GM23338 (cell line): ENCODE results near the gene DZIP1. TPM values are rescaled to one million over a fixed set of nuclear protein-coding genes. Genes with fewer than 3 reads are reported as not detected.

Experiments
- ATAC-seq: fragments of 200-7000 bp; cut with Tn5 transposase; 3 replicates; pipeline ENCODE4 v1.9.1; 2020
- DNase-seq: peaks from one replicate; pipeline ENCODE4 v3.0.0-alpha.2; 2015; ENCODE audit warnings: low spot score
- H2AFZ ChIP-seq: fragments of 200-600 bp; sonication (generic); 2 replicates; pipeline ENCODE4 v1.8.0; 2016; ENCODE audit warnings: antibody characterized with exemption, mild to moderate bottlenecking, moderate library complexity
- H3F3A ChIP-seq: fragments of 200-600 bp; sonication (generic); replicated peaks from 2 replicates; pipeline ENCODE4 v1.8.0; 2017; ENCODE audit warnings: antibody characterized with exemption, mixed run types, low read depth
- H3K27ac ChIP-seq: fragments of 200-600 bp; sonication (generic); 2 replicates; pipeline ENCODE4 v1.6.1; 2016; ENCODE audit warnings: low read depth
- H3K27me3 ChIP-seq: fragments of 200-600 bp; sonication (generic); 2 replicates; pipeline ENCODE4 v1.8.0; 2016; ENCODE audit warnings: mild to moderate bottlenecking, mixed run types, moderate library complexity; ENCODE audit not compliant: insufficient read depth
- H3K36me3 ChIP-seq: fragments of 200-600 bp; sonication (generic); 2 replicates; pipeline ENCODE4 v1.8.0; 2016; ENCODE audit warnings: mild to moderate bottlenecking; ENCODE audit not compliant: insufficient read depth
- H3K4me1 ChIP-seq: fragments of 200-600 bp; sonication (generic); 2 replicates; pipeline ENCODE4 v1.8.0; 2016; ENCODE audit warnings: mild to moderate bottlenecking, moderate library complexity; ENCODE audit not compliant: insufficient read depth
- H3K4me2 ChIP-seq: fragments of 200-600 bp; sonication (generic); 2 replicates; pipeline ENCODE4 v1.7.1; 2017; ENCODE audit warnings: mixed run types
- H3K4me3 ChIP-seq: fragments of 200-600 bp; sonication (generic); 2 replicates; pipeline ENCODE4 v1.6.1; 2016; ENCODE audit warnings: mixed run types
- H3K79me2 ChIP-seq: fragments of 200-600 bp; sonication (generic); replicated peaks from 2 replicates; pipeline ENCODE4 v1.8.0; 2017; ENCODE audit warnings: mild to moderate bottlenecking; ENCODE audit not compliant: insufficient read depth
- H3K9me2 ChIP-seq: fragments of 200-600 bp; sonication (generic); 2 replicates; pipeline ENCODE4 v1.8.0; 2017; ENCODE audit not compliant: insufficient read depth
- H4K20me1 ChIP-seq: fragments of 200-600 bp; sonication (generic); replicated peaks from 2 replicates; pipeline ENCODE4 v1.8.0; 2017; ENCODE audit warnings: mild to moderate bottlenecking; ENCODE audit not compliant: insufficient read depth
- H3K27ac Mint-ChIP-seq: 2 replicates; pipeline ENCODE4 v1.8.0; 2020; ENCODE audit warnings: inconsistent platforms, mild to moderate bottlenecking, moderate library complexity, mixed read lengths
- H3K27me3 Mint-ChIP-seq: 3 replicates; pipeline ENCODE4 v1.8.0; 2022; ENCODE audit warnings: low read depth, mild to moderate bottlenecking, moderate library complexity, mixed read lengths, inconsistent platforms; ENCODE audit not compliant: insufficient read depth, poor library complexity
- H3K36me3 Mint-ChIP-seq: 3 replicates; pipeline ENCODE4 v1.8.0; 2021; ENCODE audit warnings: low read depth, mild to moderate bottlenecking, inconsistent platforms, moderate library complexity, mixed read lengths
- H3K4me1 Mint-ChIP-seq: 3 replicates; pipeline ENCODE4 v1.8.0; 2020; ENCODE audit warnings: mild to moderate bottlenecking, inconsistent platforms, mixed read lengths
- H3K4me3 Mint-ChIP-seq: 3 replicates; pipeline ENCODE4 v1.8.0; 2021; ENCODE audit warnings: moderate library complexity, mild to moderate bottlenecking, inconsistent platforms, mixed read lengths
- H3K9me3 Mint-ChIP-seq: 3 replicates; pipeline ENCODE4 v1.8.0; 2020; ENCODE audit warnings: moderate library complexity, mild to moderate bottlenecking, inconsistent platforms, mixed read lengths
- CREB1 ChIP-seq: fragments of 250-450 bp; sonication (Bioruptor Pico); IDR thresholded peaks from 2 replicates; pipeline ENCODE4 v1.5.0; 2020; ENCODE audit warnings: low read depth, mild to moderate bottlenecking, moderate library complexity
- EZH2phosphoT487 ChIP-seq: fragments of 200-600 bp; sonication (generic); IDR thresholded peaks from one replicate; pipeline ENCODE4 v1.8.1; 2018; ENCODE audit warnings: antibody characterized with exemption; ENCODE audit not compliant: unreplicated experiment
- JUNB ChIP-seq: IDR thresholded peaks from one replicate; pipeline ENCODE4 v1.6.1; 2016; ENCODE audit warnings: antibody characterized with exemption; ENCODE audit not compliant: unreplicated experiment
- NANOG ChIP-seq: IDR thresholded peaks from 2 replicates; pipeline ENCODE4 v1.6.1; 2016; ENCODE audit warnings: antibody characterized with exemption, borderline replicate concordance
- STAT1 ChIP-seq: IDR thresholded peaks from one replicate; pipeline ENCODE4 v1.6.1; 2016; ENCODE audit warnings: antibody characterized with exemption; ENCODE audit not compliant: unreplicated experiment
- ZNF114 ChIP-seq: fragments of 250-450 bp; sonication (Bioruptor Pico); IDR thresholded peaks from 2 replicates; pipeline ENCODE4 v1.5.0; 2020; ENCODE audit warnings: mild to moderate bottlenecking, moderate library complexity
- polyA plus RNA-seq: library from polyadenylated mRNA; unstranded; fragments of >200 nt; fragmentation: Nextera tagmentation; extraction: Ambion mirVana; gene quantifications from 2 replicates; pipeline ENCODE4 v1.2.1, GENCODE V29; 2016
- total RNA-seq: library from RNA; depleted of rRNA; stranded (reverse); fragments of >200 nt; shearing (Covaris generic); gene quantifications from 2 replicates; pipeline ENCODE4 v1.2.3, GENCODE V29; 2014
- TF ChIP-seq, protein P1 (sequence below): fragments of 250-450 bp; sonication (Bioruptor Pico); IDR thresholded peaks from 2 replicates; pipeline ENCODE4 v1.5.0; 2020; ENCODE audit warnings: mild to moderate bottlenecking, moderate library complexity
- TF ChIP-seq, protein P2 (sequence below): IDR thresholded peaks from 2 replicates; pipeline ENCODE4 v1.6.1; 2016; ENCODE audit warnings: antibody characterized with exemption
- TF ChIP-seq, protein P3 (sequence below): IDR thresholded peaks from one replicate; pipeline ENCODE4 v1.6.1; 2018; ENCODE audit warnings: antibody characterized with exemption; ENCODE audit not compliant: unreplicated experiment

DZIP1 gene
- total and polyA plus RNA-seq, 2 experiments from 2014 or later, result 10.6 to 24.2 TPM

DNA sequence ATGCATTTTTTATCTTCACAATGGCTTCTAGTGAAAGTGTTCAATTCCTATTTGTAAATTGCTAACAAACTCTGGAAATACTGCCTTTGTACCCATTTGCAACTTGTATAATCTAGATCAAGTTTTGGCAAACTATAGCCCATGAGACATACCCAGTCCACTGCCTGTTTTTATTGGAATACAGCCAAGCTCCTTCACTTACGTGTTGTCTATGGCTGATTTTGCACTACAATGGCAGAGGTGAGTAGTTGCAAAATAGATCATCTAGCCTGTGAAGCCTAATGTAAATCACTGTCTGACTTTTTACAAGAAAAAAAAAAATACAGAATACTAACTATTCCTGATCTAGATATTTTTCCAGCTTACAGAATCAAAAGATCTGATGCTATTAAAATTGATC is 37.1 kb downstream of the DZIP1 start:
- Histone ChIP-seq H3K27me3 (no peaks in the 10 kb centered on the region), H3K4me3 (no peak overlapping the region), H3K36me3 (no peaks in the 10 kb centered on the region), H3K4me1 (no peaks in the 10 kb centered on the region), H4K20me1 (no peaks in the 10 kb centered on the region; the same call in 1 of the 2 replicates), H3K9me2 (no peaks in the 10 kb centered on the region), H3K27ac (no peak overlapping the region), H3F3A (no peaks in the 10 kb centered on the region), H3K79me2 (no peaks in the 10 kb centered on the region), H3K4me2 (no peak overlapping the region), H2AFZ (no peak overlapping the region)
- TF ChIP-seq, protein P1, sequence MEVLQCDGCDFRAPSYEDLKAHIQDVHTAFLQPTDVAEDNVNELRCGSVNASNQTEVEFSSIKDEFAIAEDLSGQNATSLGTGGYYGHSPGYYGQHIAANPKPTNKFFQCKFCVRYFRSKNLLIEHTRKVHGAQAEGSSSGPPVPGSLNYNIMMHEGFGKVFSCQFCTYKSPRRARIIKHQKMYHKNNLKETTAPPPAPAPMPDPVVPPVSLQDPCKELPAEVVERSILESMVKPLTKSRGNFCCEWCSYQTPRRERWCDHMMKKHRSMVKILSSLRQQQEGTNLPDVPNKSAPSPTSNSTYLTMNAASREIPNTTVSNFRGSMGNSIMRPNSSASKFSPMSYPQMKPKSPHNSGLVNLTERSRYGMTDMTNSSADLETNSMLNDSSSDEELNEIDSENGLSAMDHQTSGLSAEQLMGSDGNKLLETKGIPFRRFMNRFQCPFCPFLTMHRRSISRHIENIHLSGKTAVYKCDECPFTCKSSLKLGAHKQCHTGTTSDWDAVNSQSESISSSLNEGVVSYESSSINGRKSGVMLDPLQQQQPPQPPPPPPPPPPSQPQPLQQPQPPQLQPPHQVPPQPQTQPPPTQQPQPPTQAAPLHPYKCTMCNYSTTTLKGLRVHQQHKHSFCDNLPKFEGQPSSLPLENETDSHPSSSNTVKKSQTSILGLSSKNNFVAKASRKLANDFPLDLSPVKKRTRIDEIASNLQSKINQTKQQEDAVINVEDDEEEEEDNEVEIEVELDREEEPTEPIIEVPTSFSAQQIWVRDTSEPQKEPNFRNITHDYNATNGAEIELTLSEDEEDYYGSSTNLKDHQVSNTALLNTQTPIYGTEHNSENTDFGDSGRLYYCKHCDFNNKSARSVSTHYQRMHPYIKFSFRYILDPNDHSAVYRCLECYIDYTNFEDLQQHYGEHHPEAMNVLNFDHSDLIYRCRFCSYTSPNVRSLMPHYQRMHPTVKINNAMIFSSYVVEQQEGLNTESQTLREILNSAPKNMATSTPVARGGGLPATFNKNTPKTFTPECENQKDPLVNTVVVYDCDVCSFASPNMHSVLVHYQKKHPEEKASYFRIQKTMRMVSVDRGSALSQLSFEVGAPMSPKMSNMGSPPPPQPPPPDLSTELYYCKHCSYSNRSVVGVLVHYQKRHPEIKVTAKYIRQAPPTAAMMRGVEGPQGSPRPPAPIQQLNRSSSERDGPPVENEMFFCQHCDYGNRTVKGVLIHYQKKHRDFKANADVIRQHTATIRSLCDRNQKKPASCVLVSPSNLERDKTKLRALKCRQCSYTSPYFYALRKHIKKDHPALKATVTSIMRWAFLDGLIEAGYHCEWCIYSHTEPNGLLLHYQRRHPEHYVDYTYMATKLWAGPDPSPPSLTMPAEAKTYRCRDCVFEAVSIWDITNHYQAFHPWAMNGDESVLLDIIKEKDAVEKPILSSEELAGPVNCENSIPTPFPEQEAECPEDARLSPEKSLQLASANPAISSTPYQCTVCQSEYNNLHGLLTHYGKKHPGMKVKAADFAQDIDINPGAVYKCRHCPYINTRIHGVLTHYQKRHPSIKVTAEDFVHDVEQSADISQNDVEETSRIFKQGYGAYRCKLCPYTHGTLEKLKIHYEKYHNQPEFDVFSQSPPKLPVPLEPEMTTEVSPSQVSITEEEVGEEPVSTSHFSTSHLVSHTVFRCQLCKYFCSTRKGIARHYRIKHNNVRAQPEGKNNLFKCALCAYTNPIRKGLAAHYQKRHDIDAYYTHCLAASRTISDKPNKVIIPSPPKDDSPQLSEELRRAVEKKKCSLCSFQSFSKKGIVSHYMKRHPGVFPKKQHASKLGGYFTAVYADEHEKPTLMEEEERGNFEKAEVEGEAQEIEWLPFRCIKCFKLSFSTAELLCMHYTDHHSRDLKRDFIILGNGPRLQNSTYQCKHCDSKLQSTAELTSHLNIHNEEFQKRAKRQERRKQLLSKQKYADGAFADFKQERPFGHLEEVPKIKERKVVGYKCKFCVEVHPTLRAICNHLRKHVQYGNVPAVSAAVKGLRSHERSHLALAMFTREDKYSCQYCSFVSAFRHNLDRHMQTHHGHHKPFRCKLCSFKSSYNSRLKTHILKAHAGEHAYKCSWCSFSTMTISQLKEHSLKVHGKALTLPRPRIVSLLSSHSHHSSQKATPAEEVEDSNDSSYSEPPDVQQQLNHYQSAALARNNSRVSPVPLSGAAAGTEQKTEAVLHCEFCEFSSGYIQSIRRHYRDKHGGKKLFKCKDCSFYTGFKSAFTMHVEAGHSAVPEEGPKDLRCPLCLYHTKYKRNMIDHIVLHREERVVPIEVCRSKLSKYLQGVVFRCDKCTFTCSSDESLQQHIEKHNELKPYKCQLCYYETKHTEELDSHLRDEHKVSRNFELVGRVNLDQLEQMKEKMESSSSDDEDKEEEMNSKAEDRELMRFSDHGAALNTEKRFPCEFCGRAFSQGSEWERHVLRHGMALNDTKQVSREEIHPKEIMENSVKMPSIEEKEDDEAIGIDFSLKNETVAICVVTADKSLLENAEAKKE (CRISPR knock-in tag), result no peak
- TF ChIP-seq ZNF114 (no peak), EZH2phosphoT487 (no peak), JUNB (no peak), NANOG (no peak), CREB1 (no peak), STAT1 (no peak)
- TF ChIP-seq, protein P2, sequence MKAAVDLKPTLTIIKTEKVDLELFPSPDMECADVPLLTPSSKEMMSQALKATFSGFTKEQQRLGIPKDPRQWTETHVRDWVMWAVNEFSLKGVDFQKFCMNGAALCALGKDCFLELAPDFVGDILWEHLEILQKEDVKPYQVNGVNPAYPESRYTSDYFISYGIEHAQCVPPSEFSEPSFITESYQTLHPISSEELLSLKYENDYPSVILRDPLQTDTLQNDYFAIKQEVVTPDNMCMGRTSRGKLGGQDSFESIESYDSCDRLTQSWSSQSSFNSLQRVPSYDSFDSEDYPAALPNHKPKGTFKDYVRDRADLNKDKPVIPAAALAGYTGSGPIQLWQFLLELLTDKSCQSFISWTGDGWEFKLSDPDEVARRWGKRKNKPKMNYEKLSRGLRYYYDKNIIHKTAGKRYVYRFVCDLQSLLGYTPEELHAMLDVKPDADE, result no peak
- TF ChIP-seq, protein P3, sequence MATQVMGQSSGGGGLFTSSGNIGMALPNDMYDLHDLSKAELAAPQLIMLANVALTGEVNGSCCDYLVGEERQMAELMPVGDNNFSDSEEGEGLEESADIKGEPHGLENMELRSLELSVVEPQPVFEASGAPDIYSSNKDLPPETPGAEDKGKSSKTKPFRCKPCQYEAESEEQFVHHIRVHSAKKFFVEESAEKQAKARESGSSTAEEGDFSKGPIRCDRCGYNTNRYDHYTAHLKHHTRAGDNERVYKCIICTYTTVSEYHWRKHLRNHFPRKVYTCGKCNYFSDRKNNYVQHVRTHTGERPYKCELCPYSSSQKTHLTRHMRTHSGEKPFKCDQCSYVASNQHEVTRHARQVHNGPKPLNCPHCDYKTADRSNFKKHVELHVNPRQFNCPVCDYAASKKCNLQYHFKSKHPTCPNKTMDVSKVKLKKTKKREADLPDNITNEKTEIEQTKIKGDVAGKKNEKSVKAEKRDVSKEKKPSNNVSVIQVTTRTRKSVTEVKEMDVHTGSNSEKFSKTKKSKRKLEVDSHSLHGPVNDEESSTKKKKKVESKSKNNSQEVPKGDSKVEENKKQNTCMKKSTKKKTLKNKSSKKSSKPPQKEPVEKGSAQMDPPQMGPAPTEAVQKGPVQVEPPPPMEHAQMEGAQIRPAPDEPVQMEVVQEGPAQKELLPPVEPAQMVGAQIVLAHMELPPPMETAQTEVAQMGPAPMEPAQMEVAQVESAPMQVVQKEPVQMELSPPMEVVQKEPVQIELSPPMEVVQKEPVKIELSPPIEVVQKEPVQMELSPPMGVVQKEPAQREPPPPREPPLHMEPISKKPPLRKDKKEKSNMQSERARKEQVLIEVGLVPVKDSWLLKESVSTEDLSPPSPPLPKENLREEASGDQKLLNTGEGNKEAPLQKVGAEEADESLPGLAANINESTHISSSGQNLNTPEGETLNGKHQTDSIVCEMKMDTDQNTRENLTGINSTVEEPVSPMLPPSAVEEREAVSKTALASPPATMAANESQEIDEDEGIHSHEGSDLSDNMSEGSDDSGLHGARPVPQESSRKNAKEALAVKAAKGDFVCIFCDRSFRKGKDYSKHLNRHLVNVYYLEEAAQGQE, result no peak
- no peak for ATAC-seq
- no peak overlapping the region for H3K27ac Mint-ChIP-seq
- peaks cover 18% of the 10 kb centered on the region for H3K36me3 Mint-ChIP-seq
- no peaks in the 10 kb centered on the region for H3K27me3 Mint-ChIP-seq
- H3K9me3 Mint-ChIP-seq, result no peaks in the 10 kb centered on the region; the same call in 2 of the 3 replicates
- no peak for DNase-seq
- no peak overlapping the region for H3K4me3 Mint-ChIP-seq
- no peaks in the 10 kb centered on the region for H3K4me1 Mint-ChIP-seq
